GM12875 (cell line): ENCODE results near the gene ACSS2.
"Not testable (repeated sequence)": the region's sequence is repeated elsewhere in the genome, so short reads cannot be mapped to it uniquely, and the experiment has no call there.

Source experiments
- H3K4me3 ChIP-seq: one replicate; pipeline ENCODE4 v1.5.1; 2011; ENCODE audit warnings: low read depth, low read length, control low read depth
- CTCF ChIP-seq: IDR thresholded peaks from 2 replicates; pipeline ENCODE4 v1.5.1; 2011; ENCODE audit warnings: low read depth, mild to moderate bottlenecking, control low read depth, inconsistent platforms, low read length, moderate library complexity, borderline replicate concordance; ENCODE audit not compliant: insufficient read depth

Gene ACSS2

GRCh38 chr20:34874094-34874654 lies 2.2 kb upstream of the ACSS2 start:
- peak; percentile 79 for TF ChIP-seq CTCF
- H3K4me3 ChIP-seq = no peak overlapping the region

GRCh38 chr20:34875642-34876405 lies 588 bp upstream of the ACSS2 start:
- peak overlapping the region; percentile 67 for H3K4me3 ChIP-seq

GRCh38 chr20:34880215-34880850 lies 3.9 kb downstream of the ACSS2 start:
- H3K4me3 ChIP-seq = no peak overlapping the region

More at GRCh38 chr20:34875642-34876405, 588 bp upstream of the ACSS2 start:
- TF ChIP-seq CTCF = no peak

GRCh38 chr20:34880971-34881370 lies 4.6 kb downstream of the ACSS2 start:
- not testable (repeated sequence) for H3K4me3 ChIP-seq

More at GRCh38 chr20:34880215-34880850, 3.9 kb downstream of the ACSS2 start:
- TF ChIP-seq CTCF = no peak

- TF ChIP-seq CTCF = no peak
- H3K4me3 ChIP-seq = no peak overlapping the region
These were observed 5.3 kb downstream of the ACSS2 start for GRCh38 chr20:34881689-34882088.

GRCh38 chr20:34883087-34883688 lies 6.8 kb downstream of the ACSS2 start:
- no peak overlapping the region for H3K4me3 ChIP-seq
- TF ChIP-seq CTCF = no peak

- H3K4me3 ChIP-seq = no peak overlapping the region
- no peak for TF ChIP-seq CTCF
These were observed 7.4 kb downstream of the ACSS2 start for GRCh38 chr20:34883809-34884208.
